HK-2 (cell line): Measurements from ENCODE around the gene MAP4.

Experiments used
- DNase-seq: peaks from one replicate; pipeline ENCODE4 v3.0.0-alpha.2; 2018; ENCODE audit not compliant: unreplicated experiment

MAP4 gene

DNA sequence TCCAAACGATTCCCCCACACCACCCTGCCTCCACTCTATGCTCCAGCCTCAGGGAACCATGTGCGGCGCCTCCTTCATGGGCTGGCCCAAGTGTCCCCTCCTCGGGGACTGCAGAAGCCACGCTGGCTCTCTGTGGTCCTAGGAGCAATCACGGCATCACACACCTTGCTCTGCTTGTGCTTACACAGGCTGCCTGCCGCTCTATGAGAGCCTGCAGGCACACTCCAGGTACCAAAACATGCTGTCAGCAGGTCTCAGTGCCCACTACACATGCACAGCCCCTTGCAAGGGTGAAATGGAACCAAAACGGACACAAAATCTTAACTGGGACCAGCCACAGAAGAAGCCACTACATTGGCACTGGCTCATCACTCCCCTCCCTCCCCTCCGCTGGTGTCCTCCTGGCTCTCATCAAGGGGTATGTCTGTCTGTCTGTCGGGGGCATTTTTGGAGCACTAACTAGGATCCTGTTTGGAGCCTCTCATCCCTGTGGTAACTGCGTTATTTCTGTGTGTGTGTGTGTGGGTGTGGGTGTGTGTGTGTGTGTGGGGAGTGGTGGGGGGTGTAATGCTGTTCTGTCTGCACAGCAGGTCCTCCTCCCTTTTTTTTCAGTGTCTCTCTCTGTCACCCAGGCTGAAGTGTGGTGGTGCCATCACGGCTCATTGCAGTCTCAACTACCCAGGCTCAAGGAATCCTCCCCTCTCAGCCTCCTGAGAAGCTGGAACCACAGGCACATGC is 152.7 kb downstream of the MAP4 start:
- no peak for DNase-seq

DNA sequence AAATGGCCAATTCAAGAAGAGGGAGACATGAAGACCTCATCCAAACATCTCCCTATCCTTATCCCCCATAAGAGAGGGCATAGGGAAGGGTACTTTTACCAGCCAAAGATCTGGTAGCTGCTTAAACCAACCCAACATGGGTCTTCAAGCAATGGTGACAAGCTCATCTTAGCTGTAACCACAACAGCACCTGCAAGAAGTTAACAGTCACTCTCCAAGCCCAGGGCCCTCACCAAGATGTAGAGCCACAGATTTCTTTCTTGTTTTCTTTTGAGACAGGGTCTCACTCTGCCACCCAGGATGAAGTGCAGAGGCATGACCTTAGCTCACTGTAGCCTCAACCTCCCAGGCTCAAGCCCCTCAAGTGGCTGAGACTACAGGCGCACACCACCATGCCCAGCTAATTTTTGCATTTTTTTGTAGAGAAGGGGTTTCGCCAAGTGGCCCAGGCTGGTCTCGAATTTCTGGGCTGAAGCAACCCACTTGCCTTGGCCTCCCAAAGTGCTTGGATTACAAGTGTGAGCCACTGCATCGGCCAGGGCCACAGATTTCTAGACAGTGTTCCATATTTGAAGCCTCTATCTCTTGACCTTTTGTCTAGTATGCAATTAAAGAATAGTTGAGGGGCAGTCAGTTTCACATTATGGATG is 156.1 kb downstream of the MAP4 start:
- no peak for DNase-seq

DNA sequence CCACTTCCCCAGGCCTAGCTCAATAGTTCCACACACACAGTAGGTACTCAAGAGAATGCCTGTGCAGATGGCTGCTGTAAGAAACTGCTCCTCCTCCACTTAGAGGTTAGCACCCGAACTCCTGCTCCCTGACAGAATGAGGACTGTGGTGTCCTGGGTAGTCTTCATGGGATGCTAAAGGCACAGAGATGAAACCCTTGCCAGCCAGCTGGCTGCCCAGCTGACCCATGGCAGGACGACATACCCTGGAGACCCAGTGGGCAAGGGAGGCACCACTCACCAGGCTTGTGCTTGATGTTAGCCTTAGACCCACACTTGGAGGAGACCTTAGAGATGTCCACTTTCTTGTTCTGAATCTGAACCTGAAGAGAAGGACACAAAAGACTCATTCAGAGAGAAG is 159.1 kb downstream of the MAP4 start:
- no peak for DNase-seq

DNA sequence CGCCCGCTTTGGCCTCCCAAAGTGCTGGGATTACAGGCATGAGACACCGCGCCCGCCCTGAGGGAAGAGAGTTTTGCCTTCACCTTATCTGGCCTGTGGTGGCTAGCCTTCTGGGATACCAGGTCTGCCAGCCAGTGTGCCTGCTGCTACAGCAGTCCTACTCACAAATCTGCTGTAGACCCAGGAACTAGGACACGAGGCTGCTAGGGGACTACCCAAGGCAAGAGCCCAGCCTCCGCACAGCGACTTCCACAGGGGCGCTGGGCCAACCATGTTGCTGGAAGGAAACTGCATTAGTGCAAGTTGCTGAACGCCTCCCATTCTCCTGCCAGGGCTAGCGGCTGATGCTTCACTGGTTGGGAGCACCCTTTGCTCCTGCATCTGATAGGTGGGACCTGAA is 159.5 kb downstream of the MAP4 start:
- no peak for DNase-seq

DNA sequence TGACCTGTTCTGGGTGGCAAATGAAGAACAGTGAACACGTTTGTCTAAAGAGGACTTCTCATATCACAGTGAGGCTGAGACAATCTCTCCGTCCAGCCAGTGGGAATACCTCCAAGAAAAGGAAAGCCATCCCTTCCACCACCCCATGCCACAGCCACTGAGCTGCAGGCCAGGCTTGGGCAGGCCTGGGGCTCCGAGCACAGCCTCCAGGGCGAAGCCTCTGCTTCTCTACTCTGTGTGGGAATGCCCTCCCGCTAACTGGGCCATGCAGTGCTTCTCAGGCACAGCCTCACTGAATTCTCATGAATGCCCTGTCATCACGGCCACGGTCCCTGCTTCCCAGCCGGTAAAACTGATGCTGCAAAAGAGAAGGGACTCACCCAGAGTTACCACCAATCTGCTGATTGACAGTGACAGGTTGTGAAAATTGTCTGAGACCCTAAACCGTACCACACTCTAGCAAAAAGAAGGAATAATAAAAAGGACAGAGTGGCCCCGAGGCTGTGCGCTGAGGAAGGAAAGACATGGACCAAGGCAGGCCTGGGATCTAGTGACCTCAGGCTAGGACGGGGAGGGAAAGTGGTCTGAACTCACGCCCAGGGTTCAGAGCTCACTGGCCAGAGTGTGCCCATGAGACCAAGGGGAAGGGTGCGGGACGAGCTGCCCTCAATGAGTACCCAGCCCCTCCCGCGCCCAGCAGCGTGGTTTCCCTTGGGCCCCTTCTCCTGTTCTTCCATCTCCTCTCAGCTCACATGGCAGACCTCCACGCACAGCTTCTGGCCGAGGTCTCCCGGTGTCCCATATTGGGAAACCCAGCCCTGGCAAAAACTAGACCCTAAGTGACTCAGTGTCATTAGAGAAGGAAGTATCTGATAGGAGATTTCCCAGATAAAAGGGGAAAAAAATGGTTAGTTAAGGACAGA is 160.5 kb downstream of the MAP4 start:
- DNase-seq: no peak

DNA sequence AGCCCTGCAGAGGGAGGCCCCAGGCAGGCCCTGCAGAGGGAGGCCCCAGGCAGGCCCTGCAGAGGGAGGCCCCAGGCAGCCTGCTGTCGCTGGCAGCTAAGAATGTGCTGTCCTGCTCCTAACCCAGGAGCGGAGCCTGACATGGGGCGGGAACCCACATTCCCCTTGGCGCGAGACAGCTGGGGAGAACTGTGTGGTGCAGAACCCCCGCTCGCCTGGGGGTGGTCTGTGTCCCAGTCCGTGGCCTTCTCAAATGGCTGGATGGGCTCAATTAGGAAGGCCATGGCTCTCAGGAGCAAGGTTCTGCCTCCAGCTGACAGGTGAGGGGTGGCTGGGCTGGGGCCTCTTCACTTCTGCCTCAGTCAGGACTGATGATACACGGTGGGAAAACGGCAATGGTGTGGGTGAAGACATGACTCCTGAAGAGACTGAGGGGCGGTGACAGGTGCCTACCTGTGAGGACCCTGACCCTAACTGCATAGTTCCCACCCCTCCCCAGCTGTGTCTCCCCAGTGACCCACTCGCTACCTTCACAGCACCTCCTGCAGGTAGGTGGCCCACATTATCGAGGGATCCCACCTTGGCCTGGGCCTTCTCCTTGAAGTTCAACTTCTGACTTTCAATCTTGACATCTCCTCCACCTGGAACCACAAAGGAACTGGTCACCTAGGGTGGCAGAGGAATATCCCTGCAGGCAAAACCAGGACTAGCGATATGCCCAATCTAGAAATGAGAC is 161.3 kb downstream of the MAP4 start:
- DNase-seq: no peak

DNA sequence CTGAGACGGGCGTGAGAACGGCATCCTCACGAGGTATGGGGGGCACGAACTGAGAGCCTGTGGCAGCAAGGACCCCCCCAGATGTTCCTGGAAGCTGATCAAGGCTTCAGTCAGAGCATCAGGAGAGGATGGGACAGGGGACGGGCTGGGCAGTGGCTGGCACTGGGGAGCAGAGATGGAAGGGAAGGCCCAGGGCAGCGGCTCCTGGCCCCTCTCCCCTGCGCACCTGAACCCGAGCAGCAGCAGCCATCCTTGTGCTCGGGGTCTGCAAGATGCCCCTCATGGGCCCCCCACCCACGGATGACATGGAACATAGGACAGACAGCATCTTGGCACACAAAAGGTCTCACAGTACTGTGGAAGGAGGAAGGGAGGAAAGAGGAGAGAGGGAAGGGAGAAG is 161.9 kb downstream of the MAP4 start:
- DNase-seq: no peak

DNA sequence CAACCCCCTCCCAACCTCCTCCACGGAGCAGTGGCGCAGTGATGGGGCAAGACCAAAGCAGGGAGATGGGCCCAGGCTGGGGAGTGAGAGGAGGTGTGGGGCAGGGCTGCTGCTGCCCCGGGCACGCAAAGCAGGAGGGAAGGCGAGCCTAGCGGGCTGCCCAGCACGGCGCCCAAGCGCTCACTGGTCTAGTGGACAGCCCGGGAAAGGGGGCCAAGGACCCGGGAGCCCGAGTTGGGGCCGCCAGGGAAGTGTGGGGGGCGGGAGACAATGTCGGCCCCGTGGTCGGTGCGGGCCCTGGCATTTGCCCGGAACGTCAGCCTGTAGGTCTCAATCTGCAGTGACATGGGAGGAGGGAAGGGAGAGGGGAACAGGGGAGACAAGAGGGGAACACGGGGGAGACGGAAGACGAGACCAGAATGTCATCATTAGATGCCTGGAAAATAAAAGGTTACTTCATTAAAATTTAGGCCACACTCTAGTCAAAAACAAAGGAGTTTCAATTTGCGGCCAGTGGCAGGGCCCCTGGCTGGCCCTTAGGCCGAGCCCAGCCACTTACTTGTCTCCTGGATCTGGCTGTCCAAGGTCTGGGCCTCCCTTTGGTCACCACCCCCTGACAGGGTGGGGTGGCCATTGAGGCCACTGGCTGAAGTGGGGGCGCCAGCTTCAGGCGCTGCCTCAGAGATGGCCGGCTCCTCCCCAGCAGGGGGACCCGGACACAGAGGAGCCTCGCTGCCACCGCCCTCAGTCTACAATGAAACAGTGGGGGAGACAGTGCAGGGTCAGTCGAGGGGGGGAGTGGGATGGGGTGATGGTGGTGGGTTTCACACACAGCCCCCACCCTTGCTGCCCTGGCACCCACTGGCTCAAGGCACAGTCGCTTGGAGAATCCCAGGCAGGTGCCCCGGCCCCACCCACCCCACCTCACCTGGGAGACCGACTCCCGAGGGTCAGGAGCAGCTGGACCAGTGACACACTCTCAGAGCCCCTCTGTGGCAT is 163.3 kb downstream of the MAP4 start:
- no peak for DNase-seq

DNA sequence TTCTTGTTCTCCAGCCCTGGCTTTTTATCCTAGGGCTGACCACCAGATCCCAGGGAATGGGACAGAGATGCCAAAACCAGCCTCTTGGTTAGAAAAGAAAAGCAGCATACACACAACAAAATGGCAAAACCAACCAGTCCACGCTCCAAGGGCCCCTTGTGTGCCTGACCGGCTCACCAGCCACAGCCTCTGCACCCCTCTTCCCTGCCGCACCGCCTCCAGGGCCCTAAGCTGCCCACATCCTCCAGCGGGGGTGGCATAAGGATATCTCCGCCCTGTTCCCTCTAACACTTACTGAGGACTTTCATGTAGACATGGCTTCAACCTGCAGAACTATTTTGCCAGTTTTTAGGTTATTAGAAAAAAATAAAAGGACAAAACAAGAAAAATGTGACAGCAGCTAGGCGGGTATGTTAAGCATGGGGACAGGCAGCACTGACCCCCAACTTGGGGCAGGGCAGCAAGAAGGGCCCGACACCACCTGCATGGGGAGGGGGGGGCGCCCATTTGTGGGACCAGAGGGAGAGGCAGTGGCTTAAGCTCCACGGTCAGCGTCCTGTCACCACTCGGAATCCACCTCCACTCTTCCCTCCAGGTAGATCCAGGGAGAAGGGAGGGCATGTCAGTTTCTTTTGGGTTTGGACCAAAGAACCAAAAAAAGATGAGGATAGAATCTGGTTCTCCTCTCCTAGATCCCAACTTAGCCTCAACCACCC is 164.2 kb downstream of the MAP4 start:
- no peak for DNase-seq

DNA sequence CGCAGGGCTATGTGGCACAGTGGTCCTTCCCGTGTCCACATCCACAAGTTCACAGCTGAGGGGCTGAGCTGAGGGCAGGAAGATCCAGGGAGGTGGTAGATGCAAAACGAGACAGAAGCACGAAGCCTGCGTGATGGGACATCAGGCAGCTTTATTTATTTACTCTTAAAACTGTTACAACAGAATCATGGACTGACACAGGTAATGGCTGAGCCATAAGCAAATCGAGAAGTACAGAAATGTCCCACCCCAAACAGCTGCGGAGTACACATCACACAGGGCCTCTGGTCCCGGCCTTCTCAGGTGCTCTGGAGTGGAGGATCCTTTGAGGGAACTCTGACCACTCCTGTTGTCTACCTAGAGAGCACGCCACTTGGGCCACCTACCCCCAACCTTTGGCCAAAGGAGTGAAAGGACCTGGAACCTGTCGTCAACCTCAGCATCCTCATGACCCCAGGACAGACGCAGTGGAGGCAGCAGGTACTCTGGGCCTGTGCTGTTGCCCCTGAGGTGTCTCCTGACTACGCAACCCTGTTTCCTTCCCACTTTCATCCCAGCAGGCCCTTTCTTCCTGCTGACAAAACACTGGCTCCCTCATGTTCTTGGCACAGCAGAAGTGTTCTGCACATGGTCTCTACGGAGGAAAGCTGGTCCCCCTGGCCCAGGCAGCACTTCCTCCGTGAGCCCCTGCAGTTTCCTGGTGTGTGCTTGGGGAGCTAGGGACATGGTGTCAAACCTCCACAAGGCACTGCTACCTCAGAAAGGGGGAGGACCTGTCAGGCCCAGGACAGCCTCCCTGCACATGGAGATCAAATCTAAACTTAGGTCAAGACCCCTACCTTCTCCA is 165.4 kb downstream of the MAP4 start:
- no peak for DNase-seq

DNA sequence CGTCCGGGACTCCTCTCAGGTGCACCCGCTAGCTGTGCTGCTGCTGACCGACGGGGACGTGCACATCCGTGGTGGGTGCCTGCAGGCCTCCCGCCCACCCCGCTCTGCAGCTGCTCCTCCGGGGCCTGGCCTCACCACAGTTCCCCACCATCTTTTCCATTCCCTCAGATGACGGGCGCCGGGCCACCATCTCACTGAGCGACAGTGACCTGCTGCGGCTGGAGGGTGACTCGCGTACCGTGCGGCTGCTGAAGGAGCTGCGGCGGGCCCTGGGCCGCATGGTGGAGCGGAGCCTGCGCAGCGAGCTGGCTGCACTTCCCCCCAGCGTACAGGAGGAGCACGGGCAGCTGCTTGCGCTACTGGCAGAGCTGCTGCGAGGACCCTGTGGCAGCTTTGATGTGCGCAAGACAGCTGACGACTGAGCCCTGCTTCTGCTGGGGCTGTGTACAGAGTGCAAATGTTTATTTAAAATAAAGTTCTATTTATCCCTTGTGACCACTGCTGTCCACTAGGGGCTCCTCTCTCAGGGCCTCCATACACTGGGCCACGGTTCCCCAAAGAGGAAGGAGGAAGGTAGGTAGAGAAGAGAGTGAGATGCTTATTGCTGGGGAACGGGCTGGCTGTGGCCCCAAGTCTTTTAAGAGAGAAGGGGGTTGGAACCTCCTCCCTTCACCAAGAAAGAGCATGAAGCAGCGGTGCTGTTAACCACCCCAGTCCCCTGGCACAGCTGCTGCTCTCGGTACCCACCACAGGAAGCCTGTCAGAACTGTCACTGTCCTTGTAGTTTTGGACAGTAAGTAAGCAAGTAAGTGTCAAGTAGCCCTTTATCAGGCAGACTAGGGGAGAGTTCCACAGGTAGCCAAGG is 166.3 kb downstream of the MAP4 start:
- DNase-seq: no peak

DNA sequence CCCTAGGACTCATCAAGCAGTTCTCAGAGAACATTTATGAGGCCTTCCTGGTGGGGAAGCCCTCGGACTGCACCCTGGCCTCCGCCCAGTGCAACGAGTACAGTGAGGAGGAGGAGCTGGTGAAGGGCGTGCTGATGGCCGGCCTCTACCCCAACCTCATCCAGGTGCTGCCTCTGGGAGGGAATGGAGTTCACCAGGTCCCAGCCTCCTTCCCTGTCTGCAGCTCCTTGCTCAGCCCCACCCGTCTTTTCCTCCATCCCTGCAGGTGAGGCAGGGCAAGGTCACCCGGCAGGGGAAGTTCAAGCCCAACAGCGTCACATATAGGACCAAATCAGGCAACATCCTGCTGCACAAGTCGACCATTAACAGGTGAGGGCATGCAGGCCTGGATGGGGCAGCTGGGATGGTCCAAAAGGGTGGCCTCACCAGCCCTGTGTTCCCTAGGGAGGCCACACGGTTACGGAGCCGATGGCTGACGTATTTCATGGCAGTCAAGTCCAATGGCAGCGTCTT is 167.0 kb downstream of the MAP4 start:
- DNase-seq: no peak

DNA sequence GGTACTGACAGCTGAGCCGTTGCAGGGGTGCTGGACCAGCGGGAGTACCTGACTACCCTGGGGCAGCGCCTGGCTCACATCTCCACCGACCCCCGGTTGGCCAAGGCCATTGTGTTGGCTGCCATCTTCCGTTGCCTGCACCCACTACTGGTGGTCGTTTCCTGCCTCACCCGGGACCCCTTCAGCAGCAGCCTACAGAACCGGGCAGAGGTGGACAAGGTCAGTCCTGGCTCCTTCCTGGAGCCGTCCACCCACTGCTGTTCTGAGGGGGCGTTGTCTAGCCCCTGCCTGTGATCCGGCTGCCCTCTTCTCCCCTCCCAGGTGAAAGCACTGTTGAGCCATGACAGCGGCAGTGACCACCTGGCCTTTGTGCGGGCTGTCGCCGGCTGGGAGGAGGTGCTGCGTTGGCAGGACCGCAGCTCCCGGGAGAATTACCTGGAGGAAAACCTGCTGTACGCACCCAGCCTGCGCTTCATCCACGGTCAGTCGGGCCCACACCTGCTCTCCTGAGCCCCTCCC is 167.6 kb downstream of the MAP4 start:
- no peak for DNase-seq

DNA sequence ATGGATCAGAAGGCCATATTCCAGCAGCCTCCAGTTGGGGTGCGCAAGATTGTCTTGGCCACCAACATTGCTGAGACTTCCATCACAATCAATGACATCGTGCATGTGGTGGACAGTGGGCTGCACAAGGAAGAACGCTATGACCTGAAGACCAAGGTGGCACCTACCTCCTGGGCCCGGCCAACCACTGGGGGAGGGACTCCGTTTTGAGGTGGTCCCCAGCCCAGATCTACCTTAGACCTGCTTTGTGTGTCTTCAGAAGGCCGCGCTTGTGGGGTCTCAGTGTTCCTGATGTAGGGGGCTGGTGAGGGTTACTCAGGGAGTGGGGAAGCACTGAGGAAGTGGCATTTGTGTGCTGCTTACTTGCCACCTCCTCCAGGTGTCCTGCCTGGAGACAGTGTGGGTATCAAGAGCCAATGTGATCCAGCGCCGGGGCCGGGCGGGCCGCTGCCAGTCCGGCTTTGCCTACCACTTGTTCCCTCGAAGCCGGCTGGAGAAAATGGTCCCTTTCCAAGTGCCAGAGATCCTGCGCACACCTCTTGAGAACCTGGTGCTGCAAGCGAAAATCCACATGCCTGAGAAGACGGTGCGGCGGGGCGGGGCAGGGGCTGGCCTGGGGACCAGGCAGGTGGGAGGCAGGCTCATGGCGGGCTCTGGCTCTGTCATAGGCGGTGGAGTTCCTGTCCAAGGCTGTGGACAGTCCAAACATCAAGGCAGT is 168.3 kb downstream of the MAP4 start:
- DNase-seq: no peak

DNA sequence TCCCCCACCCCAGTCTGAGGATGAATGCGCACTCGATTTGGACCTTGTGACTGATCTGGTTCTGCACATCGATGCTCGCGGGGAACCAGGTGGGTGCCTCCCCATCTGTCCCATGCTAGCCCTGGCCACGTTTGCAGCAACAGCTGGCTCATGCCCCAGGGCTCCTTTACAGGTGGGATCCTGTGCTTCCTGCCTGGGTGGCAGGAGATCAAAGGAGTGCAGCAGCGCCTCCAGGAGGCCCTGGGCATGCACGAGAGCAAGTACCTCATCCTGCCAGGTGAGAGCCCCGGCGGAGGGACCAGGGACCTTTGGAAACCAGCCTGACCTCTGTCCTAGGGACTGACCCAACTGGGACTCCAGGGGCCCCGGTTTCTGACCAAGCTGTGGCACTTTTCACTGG is 169.0 kb downstream of the MAP4 start:
- DNase-seq: no peak

DNA sequence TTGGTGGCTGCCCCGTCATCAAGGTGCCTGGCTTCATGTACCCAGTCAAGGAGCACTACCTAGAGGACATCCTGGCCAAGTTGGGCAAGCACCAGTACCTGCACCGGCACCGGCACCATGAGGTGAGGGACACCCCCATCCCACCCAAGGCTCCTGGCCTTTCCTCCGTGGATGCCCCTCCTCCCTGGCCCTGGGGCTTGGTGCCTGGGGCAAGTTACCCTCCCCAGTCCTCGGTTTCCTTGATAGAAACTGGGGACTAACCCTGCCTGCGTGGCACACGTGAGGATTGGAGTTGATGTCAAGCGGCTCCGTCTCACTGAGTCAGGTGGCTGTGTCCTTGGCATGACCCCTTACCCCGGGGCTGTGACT is 169.4 kb downstream of the MAP4 start:
- DNase-seq: no peak
